ENCODE measurements around the gene KRT81. TPM values are rescaled to one million over a fixed set of nuclear protein-coding genes. Genes with fewer than 3 reads are reported as not detected.

KRT81 gene
- total and polyA plus RNA-seq, 2 donors (not counting 1 experiment from before 2014, with no cell fraction given) = not detected

GRCh38 chr12:52256584-52256935 is 34.8 kb downstream of the KRT81 start:
- no peak for TF ChIP-seq CTCF (conservative IDR thresholded peaks at IDR 0.05 in 1 of 2, IDR thresholded peaks at IDR 0.05 in 1 of 2; ENCODE audit: low read depth in 1 of 2, low read length in 2 of 2)
- H3K27me3 ChIP-seq (ENCODE audit: control insufficient read depth, insufficient read depth, low read length) = peaks cover 28% of the 10 kb centered on the region
- DNase-seq (ENCODE audit: low read depth in 2 of 2) = no peak

GRCh38 chr12:52255926-52256583 is 35.3 kb downstream of the KRT81 start:
- Histone ChIP-seq H4K20me1 (ENCODE audit: control insufficient read depth, extremely low read depth, insufficient read depth, low read length) (no peaks in the 10 kb centered on the region), H3K79me2 (ENCODE audit: control insufficient read depth, insufficient read depth, low read length) (no peaks in the 10 kb centered on the region), H3K4me2 (ENCODE audit: extremely low read depth, insufficient read depth, low read length) (no peak overlapping the region), H3K27me3 (ENCODE audit: control insufficient read depth, insufficient read depth, low read length) (peaks cover 25% of the 10 kb centered on the region), H3K36me3 (ENCODE audit: control insufficient read depth, insufficient read depth, low read length) (no peaks in the 10 kb centered on the region), H3K4me1 (ENCODE audit: control insufficient read depth, extremely low read depth, insufficient read depth, low read length) (no peaks in the 10 kb centered on the region), H3K4me3 (replicated peaks in 1 of 4; ENCODE audit: control extremely low read depth in 1 of 4, insufficient read depth in 1 of 4, low read depth in 3 of 4, low read length in 4 of 4) (no peak overlapping the region), H2AFZ (ENCODE audit: low read length) (no peak overlapping the region), H3K27ac (ENCODE audit: insufficient read depth, low read length) (no peak overlapping the region), H3K9ac (ENCODE audit: insufficient read depth, low read length) (no peak overlapping the region), H3K9me3 (ENCODE audit: control insufficient read depth, insufficient read depth, low read depth, low read length) (no peaks in the 10 kb centered on the region)
- DNase-seq (ENCODE audit: low read depth in 2 of 2) = no peak
- TF ChIP-seq CTCF (conservative IDR thresholded peaks at IDR 0.05 in 1 of 2, IDR thresholded peaks at IDR 0.05 in 1 of 2; ENCODE audit: low read depth in 1 of 2, low read length in 2 of 2) (no peak), EZH2 (IDR thresholded peaks at IDR 0.05; ENCODE audit: low read length, missing control alignments) (no peak)

More at GRCh38 chr12:52256584-52256935, 34.8 kb downstream of the KRT81 start:
- H3K36me3 ChIP-seq (ENCODE audit: control insufficient read depth, insufficient read depth, low read length) = no peaks in the 10 kb centered on the region
- no peak overlapping the region for H3K4me2 ChIP-seq (ENCODE audit: extremely low read depth, insufficient read depth, low read length)
- H4K20me1 ChIP-seq (ENCODE audit: control insufficient read depth, extremely low read depth, insufficient read depth, low read length) = no peaks in the 10 kb centered on the region
- no peaks in the 10 kb centered on the region for H3K79me2 ChIP-seq (ENCODE audit: control insufficient read depth, insufficient read depth, low read length)
- no peak overlapping the region for H3K9ac ChIP-seq (ENCODE audit: insufficient read depth, low read length)
- no peak overlapping the region for H3K27ac ChIP-seq (ENCODE audit: insufficient read depth, low read length)
- no peak overlapping the region for H2AFZ ChIP-seq (ENCODE audit: low read length)
- H3K9me3 ChIP-seq (ENCODE audit: control insufficient read depth, insufficient read depth, low read depth, low read length) = no peaks in the 10 kb centered on the region
- H3K4me3 ChIP-seq (replicated peaks in 1 of 4; ENCODE audit: control extremely low read depth in 1 of 4, insufficient read depth in 1 of 4, low read depth in 3 of 4, low read length in 4 of 4) = no peak overlapping the region
- no peaks in the 10 kb centered on the region for H3K4me1 ChIP-seq (ENCODE audit: control insufficient read depth, extremely low read depth, insufficient read depth, low read length)

GRCh38 chr12:52254965-52255751 is 36.2 kb downstream of the KRT81 start:
- no peak overlapping the region for H3K27ac ChIP-seq (ENCODE audit: insufficient read depth, low read length)
- TF ChIP-seq EZH2 (IDR thresholded peaks at IDR 0.05; ENCODE audit: low read length, missing control alignments) (no peak), CTCF (conservative IDR thresholded peaks at IDR 0.05 in 1 of 2, IDR thresholded peaks at IDR 0.05 in 1 of 2; ENCODE audit: low read depth in 1 of 2, low read length in 2 of 2) (no peak)
- no peak overlapping the region for H3K9ac ChIP-seq (ENCODE audit: insufficient read depth, low read length)
- no peak for DNase-seq (ENCODE audit: low read depth in 2 of 2)
- H3K4me3 ChIP-seq (replicated peaks in 1 of 4; ENCODE audit: control extremely low read depth in 1 of 4, insufficient read depth in 1 of 4, low read depth in 3 of 4, low read length in 4 of 4) = no peak overlapping the region
- no peaks in the 10 kb centered on the region for H3K36me3 ChIP-seq (ENCODE audit: control insufficient read depth, insufficient read depth, low read length)
- no peaks in the 10 kb centered on the region for H4K20me1 ChIP-seq (ENCODE audit: control insufficient read depth, extremely low read depth, insufficient read depth, low read length)
- H3K9me3 ChIP-seq (ENCODE audit: control insufficient read depth, insufficient read depth, low read depth, low read length) = no peaks in the 10 kb centered on the region
- H3K4me2 ChIP-seq (ENCODE audit: extremely low read depth, insufficient read depth, low read length) = no peak overlapping the region
- H3K4me1 ChIP-seq (ENCODE audit: control insufficient read depth, extremely low read depth, insufficient read depth, low read length) = no peaks in the 10 kb centered on the region
- H3K27me3 ChIP-seq (ENCODE audit: control insufficient read depth, insufficient read depth, low read length) = peaks cover 28% of the 10 kb centered on the region
- H2AFZ ChIP-seq (ENCODE audit: low read length) = no peak overlapping the region
- no peaks in the 10 kb centered on the region for H3K79me2 ChIP-seq (ENCODE audit: control insufficient read depth, insufficient read depth, low read length)
